HG03575 (cell line): ENCODE measurements around the gene FGG.

Experiments
- ATAC-seq: cut with Tn5 transposase; IDR thresholded peaks from one replicate; pipeline ENCODE4 v1.9.1; 2021; ENCODE audit not compliant: unreplicated experiment, insufficient number of reproducible peaks, low FRiP score; ENCODE audit errors: extremely low read depth

FGG gene

GRCh38 chr4:154560824-154561231 lies 51.6 kb downstream of the FGG start:
- no peak for ATAC-seq

GRCh38 chr4:154560419-154560801 lies 52.0 kb downstream of the FGG start:
- no peak for ATAC-seq

DNA sequence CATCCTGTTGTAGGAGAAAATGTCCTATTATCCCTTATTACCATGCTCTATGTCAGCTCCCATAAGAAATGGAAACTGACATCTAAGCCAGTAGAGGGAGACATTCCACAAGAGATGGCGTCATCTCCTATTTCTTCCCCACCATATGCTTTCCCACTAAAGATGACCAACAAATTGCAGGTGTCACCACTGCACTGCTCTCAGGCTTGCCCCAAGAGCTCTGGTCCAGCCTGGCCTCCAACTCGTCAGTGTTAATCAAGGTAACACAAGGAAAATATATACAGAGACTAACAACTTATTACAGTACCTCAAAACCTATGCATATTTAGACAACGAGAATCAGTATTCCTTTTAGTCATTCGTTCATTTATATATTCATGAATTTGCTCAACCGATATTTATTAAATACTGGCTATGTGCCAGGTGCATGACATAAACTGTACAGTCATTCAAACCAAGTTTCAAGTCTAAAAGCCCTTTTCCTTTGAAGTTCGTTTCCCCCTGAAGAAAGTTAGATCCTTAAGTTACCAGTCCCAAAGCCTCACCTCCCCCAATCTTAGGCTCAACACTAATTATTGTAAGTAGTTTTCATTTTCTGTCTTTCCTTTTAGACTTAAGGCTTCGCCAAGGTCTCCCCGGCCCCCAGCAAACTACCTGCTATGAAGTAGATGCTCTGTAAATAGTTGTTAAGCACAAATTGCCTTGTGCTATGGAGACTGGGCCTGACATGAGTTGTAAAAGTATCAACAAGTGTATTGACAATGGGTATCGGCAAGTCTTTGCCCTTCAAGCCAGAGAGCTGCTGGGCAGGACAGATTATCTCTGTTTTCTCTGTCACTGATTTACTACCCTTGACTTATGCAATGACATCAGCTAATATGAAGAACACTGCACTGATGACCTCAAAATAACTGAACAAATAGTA lies 52.7 kb downstream of the FGG start:
- ATAC-seq: peak; percentile 78

DNA sequence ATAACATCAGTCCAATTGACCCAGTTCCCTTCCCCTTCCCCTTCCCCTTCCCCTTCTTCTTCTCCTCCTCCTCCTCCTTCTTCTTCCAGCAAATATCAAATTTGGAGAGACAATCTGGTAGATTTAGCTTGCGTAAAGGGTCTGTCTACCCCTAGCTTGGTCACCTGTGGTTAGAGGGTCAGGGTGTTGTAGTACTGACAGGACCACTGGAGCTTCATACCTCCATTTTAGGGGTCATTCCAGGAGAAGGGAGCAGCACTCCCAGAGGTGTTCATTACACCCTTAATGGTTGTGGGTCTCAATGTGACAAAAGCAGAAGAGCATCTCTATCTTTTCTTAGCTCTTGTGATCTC lies 53.3 kb downstream of the FGG start:
- ATAC-seq: no peak
